Neural progenitor cell (in vitro differentiated cells): ENCODE measurements around the gene RPN2. TPM values are rescaled to one million over a fixed set of nuclear protein-coding genes. Genes with fewer than 3 reads are reported as not detected.

Experiments used
- DNase-seq: peaks from one replicate; pipeline ENCODE4 v3.0.0-alpha.2; 2016; ENCODE audit warnings: low spot score
- H2AFZ ChIP-seq: fragments of 200-600 bp; sonication (generic); replicated peaks from 2 replicates; pipeline ENCODE4 v1.6.1; 2016; ENCODE audit warnings: antibody characterized with exemption
- H3F3A ChIP-seq: fragments of 200-600 bp; sonication (generic); 2 replicates; pipeline ENCODE4 v1.6.1; 2016; ENCODE audit warnings: antibody characterized with exemption, low read depth
- H3K27ac ChIP-seq: fragments of 200-600 bp; sonication (generic); 2 replicates; pipeline ENCODE4 v1.5.1; 2016; ENCODE audit warnings: mild to moderate bottlenecking
- H3K27me3 ChIP-seq: fragments of 200-600 bp; sonication (generic); 2 replicates; pipeline ENCODE4 v1.6.1; 2016; ENCODE audit warnings: mild to moderate bottlenecking, moderate library complexity
- H3K36me3 ChIP-seq: fragments of 200-600 bp; sonication (generic); 2 replicates; pipeline ENCODE4 v1.5.1; 2016
- H3K4me1 ChIP-seq: fragments of 200-600 bp; sonication (generic); 2 replicates; pipeline ENCODE4 v1.6.1; 2016; ENCODE audit warnings: mixed run types
- H3K4me2 ChIP-seq: fragments of 200-600 bp; sonication (generic); 2 replicates; pipeline ENCODE4 v1.6.1; 2016
- H3K4me3 ChIP-seq: fragments of 200-600 bp; sonication (generic); 2 replicates; pipeline ENCODE4 v1.5.1; 2016
- H3K79me2 ChIP-seq: fragments of 200-600 bp; sonication (generic); 2 replicates; pipeline ENCODE4 v1.6.1; 2016; ENCODE audit warnings: low read depth
- H3K9ac ChIP-seq: fragments of 200-600 bp; sonication (generic); 2 replicates; pipeline ENCODE4 v1.6.1; 2016
- H3K9me3 ChIP-seq: fragments of 200-600 bp; sonication (generic); 2 replicates; pipeline ENCODE4 v1.5.1; 2016; ENCODE audit warnings: low read depth
- H4K20me1 ChIP-seq: fragments of 200-600 bp; sonication (generic); 2 replicates; pipeline ENCODE4 v1.6.1; 2016; ENCODE audit warnings: low read depth
- H3K27ac Mint-ChIP-seq: 3 replicates; pipeline ENCODE4 v1.8.0; 2021; ENCODE audit warnings: mixed read lengths
- H3K27me3 Mint-ChIP-seq: 2 replicates; pipeline ENCODE4 v1.8.0; 2022; ENCODE audit warnings: low read depth, mild to moderate bottlenecking, inconsistent platforms, moderate library complexity, mixed read lengths; ENCODE audit not compliant: insufficient read depth
- H3K36me3 Mint-ChIP-seq: 3 replicates; pipeline ENCODE4 v1.8.0; 2021; ENCODE audit warnings: mixed read lengths
- H3K4me1 Mint-ChIP-seq: 3 replicates; pipeline ENCODE4 v1.8.0; 2021; ENCODE audit warnings: mixed read lengths
- H3K4me3 Mint-ChIP-seq: 3 replicates; pipeline ENCODE4 v1.8.0; 2021; ENCODE audit warnings: mild to moderate bottlenecking, moderate library complexity, mixed read lengths
- H3K9me3 Mint-ChIP-seq: 3 replicates; pipeline ENCODE4 v1.8.0; 2020; ENCODE audit warnings: mixed read lengths
- CTCF ChIP-seq: fragments of 200-600 bp; sonication (generic); IDR thresholded peaks from 2 replicates; pipeline ENCODE4 v1.5.1; 2017; ENCODE audit warnings: antibody characterized with exemption, mild to moderate bottlenecking
- EZH2 ChIP-seq: fragments of 200-600 bp; sonication (generic); IDR thresholded peaks from 2 replicates; pipeline ENCODE4 v1.6.1; 2017; ENCODE audit warnings: antibody characterized with exemption, mild to moderate bottlenecking, moderate library complexity
- EZH2phosphoT487 ChIP-seq: fragments of 200-600 bp; sonication (generic); IDR thresholded peaks from 2 replicates; pipeline ENCODE4 v1.6.1; 2017; ENCODE audit warnings: antibody characterized with exemption
- total RNA-seq: library from RNA; depleted of rRNA; stranded (reverse); fragments of >200 nt; gene quantifications from 2 replicates; pipeline ENCODE4 v1.2.3, GENCODE V29; 2015; ENCODE audit warnings: low replicate concordance

RPN2 gene
- total RNA-seq, 1 donor from 2014 or later: 249 TPM

DNA sequence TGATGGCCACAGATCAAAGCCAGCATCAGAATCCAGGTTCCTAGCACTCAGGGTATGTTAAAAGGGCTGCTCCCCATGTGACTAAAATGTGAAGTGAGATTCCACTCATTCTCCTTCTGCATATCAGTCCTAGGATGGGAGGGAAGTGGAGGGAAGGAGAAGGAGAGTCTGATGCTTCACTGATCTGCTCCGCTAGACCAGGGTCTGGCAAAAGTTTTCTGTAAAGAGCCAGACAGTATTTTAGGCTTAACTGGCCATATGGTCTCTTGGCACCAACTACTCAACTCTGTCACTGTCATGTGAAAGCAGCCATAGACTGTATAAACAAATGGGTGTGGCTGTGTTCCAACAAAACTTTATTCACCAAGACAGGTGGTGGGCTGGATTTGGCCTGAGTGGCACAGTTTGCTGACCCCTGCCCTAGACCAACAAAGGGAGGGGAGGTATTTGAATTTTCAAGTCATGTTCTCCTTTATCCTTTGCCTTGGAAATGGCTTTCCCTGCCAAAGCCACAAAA, 59.9 kb downstream of the RPN2 start:
- no peaks in the 10 kb centered on the region for H3K79me2 ChIP-seq
- H2AFZ ChIP-seq: no peak overlapping the region
- Mint-ChIP-seq H3K4me1 (peaks cover 41% of the 10 kb centered on the region), H3K27ac (peak overlapping the region; percentile 17), H3K9me3 (no peaks in the 10 kb centered on the region), H3K4me3 (no peak overlapping the region), H3K36me3 (peaks cover 64% of the 10 kb centered on the region), H3K27me3 (no peaks in the 10 kb centered on the region)
- TF ChIP-seq EZH2: no peak
- H3K9ac ChIP-seq: no peak overlapping the region
- H3K36me3 ChIP-seq: peaks cover 42% of the 10 kb centered on the region
- H3K4me2 ChIP-seq: no peak overlapping the region
- H3K27ac ChIP-seq: peak overlapping the region; percentile 42
- no peak for DNase-seq
- H3K9me3 ChIP-seq: no peaks in the 10 kb centered on the region
- H4K20me1 ChIP-seq: no peaks in the 10 kb centered on the region
- peaks cover 27% of the 10 kb centered on the region for H3K4me1 ChIP-seq
- H3K4me3 ChIP-seq: no peak overlapping the region
- H3F3A ChIP-seq: peaks cover 46% of the 10 kb centered on the region
- H3K27me3 ChIP-seq: no peaks in the 10 kb centered on the region

DNA sequence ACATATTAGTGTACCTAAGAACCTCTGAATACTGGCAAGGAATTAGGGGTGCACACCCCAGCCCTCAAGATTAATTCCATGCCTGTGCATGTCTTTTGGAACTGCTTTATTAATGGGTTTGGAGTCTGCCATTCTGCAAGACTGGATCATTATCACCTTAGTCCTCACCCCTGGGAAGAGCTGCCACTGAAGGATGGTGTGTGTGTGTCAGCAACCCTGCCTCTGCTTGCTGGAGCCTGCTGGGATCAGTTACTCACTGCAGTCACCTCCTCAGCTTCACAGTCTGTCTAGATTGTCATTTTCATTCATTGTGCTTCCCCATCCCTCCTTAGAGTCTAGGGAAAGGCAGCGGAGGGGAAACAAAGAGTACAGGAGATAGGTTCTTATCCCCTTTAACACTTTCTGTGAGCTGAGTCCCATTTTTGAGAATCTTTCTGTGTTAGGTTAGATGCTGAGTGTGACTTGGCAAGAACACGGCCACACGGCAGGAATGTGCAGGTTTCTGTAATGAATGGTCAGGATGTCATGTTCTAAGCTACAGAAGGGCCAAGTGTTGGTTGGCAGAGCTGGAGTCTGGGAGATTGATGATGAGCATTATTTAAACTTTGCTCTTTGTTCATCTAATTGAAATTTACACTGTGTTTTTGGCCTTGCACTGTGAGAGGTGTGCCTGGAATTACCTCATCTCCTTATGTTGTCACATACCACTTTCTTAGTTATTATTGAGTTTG, 61.4 kb downstream of the RPN2 start:
- no peak overlapping the region for H3K4me3 ChIP-seq
- H4K20me1 ChIP-seq: no peaks in the 10 kb centered on the region
- H3K27ac ChIP-seq: peak overlapping the region; percentile 42
- TF ChIP-seq EZH2: no peak
- TF ChIP-seq EZH2phosphoT487: no peak
- no peak for TF ChIP-seq CTCF
- H3F3A ChIP-seq: peaks cover 61% of the 10 kb centered on the region
- Mint-ChIP-seq H3K4me1 (peaks cover 49% of the 10 kb centered on the region), H3K9me3 (no peaks in the 10 kb centered on the region), H3K4me3 (no peak overlapping the region), H3K27me3 (no peaks in the 10 kb centered on the region), H3K27ac (peak overlapping the region; percentile 38), H3K36me3 (peaks cover 55% of the 10 kb centered on the region)
- peaks cover 31% of the 10 kb centered on the region for H3K36me3 ChIP-seq
- no peaks in the 10 kb centered on the region for H3K79me2 ChIP-seq
- H3K4me2 ChIP-seq: no peak overlapping the region
- H3K9ac ChIP-seq: no peak overlapping the region
- no peak overlapping the region for H2AFZ ChIP-seq
- H3K4me1 ChIP-seq: peaks cover 42% of the 10 kb centered on the region
- DNase-seq: no peak
- no peaks in the 10 kb centered on the region for H3K27me3 ChIP-seq
- no peaks in the 10 kb centered on the region for H3K9me3 ChIP-seq

- Mint-ChIP-seq H3K36me3 (peaks cover 40% of the 10 kb centered on the region), H3K27me3 (no peaks in the 10 kb centered on the region), H3K27ac (no peak overlapping the region), H3K4me1 (peaks cover 67% of the 10 kb centered on the region), H3K9me3 (no peaks in the 10 kb centered on the region), H3K4me3 (no peak overlapping the region)
- H3K27me3 ChIP-seq: no peaks in the 10 kb centered on the region
- H3F3A ChIP-seq: peaks cover 81% of the 10 kb centered on the region
- TF ChIP-seq EZH2 (no peak), EZH2phosphoT487 (no peak), CTCF (no peak)
- H3K4me3 ChIP-seq: no peak overlapping the region
- peaks cover 20% of the 10 kb centered on the region for H3K36me3 ChIP-seq
- H3K79me2 ChIP-seq: no peaks in the 10 kb centered on the region
- no peaks in the 10 kb centered on the region for H4K20me1 ChIP-seq
- H3K9me3 ChIP-seq: no peaks in the 10 kb centered on the region
- H3K4me1 ChIP-seq: peaks cover 60% of the 10 kb centered on the region
- H3K4me2 ChIP-seq: no peak overlapping the region
- H2AFZ ChIP-seq: no peak overlapping the region
- no peak overlapping the region for H3K9ac ChIP-seq
- peak overlapping the region; percentile 46 for H3K27ac ChIP-seq
- no peak for DNase-seq
Measured at GRCh38 chr20:37242503-37242902, 63.4 kb downstream of the RPN2 start.
